Measurements from ENCODE around the gene RBFOX2.
"Not testable (repeated sequence)": the region's sequence is repeated elsewhere in the genome, so short reads cannot be mapped to it uniquely, and the experiment has no call there.

The RBFOX2 gene

DNA sequence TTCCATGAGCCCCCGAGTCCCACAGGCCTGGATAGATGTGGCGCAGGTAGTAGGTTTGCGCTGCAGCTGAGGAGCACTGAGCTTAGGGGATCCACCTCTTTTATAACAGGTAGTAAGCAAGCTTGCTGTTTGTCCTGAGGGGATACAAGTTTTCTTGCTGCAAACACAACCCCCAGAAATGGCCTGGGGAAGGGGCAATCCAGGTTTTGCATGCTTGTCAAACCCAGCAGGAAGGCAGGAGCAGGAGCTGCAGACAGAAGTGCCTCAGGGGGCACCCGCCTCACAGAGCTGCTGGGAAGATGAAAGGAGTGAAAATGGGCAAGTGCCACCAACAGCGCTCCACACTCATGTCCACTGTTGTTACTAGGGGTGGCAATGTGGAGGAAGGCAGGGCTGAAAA, 292.5 kb downstream of the RBFOX2 start:
- no peak for DNase-seq (ENCODE audit: low read depth)

DNA sequence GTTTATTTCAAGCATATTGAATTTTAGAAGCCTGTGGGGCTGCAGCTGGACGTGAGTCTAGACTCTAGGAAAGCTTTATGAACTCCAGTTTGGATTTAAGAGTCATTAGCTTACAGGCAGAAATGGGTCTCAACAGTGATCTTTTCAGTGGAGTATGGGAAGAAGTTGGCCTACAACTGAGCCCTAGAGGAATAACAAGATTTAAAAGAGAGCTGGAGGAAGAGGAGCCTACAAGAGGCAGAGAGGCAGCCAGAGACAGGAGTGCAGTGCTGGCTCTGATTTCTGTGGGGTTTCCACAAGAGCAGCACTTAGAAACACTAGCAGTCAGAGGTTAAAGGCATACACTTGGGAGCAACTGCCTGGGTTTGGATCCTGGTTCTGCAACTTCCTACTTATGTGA, 293.1 kb downstream of the RBFOX2 start:
- no peak for DNase-seq (ENCODE audit: low read depth)

DNA sequence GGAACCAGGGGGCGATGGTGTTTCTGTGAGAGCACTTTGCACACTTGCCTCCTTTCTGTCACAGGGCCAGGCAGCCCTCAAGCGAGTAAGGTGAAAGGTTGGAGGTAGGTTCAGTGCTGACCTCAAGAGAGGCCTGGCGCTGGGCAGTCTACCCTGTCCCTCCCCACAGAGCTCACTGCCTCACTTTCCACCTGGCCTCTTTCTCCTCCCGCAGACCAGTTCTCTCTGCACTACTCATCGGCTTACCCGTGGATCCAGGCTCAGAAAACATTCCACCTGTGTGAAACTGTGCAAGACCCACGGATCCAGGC, 294.2 kb downstream of the RBFOX2 start:
- DNase-seq (ENCODE audit: low read depth), result no peak

DNA sequence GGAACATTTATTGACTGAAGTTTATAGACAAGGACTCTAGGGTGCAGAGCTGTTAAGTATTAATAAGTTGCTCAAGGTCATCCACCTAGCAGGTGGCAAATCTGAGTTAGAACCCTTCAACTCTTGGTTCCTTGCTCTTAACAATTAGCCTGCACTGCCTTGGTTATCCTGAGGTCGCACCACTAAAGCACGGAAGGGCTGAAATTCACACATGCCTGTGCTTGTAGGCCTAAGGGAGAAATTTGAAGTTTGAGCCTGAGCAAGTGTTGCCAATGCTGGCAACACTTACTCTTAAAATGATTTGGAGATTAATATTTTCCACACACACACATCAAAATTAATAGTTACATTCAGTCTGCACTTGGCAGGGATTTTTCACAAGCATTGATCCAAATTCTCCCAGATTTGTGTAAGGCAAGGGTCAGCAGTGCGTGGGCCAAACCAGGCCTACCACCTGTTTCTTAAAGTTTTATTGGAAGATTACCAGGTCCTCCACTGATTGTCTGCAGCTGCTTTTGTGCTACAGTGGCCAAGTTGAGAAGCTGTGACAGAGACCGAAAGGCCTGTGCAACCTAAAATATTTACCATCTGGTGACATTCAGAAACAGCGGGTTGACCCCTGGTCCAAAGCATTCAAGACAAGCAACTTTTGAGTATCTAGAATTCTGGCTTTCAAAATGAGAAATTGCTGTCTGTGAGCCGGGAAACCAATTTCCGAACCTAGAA, 294.7 kb downstream of the RBFOX2 start:
- DNase-seq (ENCODE audit: low read depth), result no peak

DNA sequence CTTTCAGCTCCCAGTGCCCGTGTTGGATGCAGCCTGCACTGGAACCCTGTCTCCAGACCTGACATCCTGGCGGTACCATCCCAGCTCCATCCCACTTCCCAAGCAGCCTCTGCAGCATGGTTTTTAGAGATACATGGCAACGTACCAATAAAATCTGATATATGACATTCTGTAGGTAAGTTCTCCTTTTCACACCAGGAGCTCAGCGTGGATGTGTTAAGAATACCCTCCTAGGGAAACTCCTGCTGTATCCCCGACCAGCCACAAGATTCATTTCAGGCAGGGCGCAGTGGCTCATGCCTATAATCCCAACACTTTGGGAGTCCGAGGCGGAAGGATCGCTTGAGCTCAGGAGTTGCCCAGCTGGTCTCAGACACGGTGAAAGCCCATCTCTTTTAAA, 295.6 kb downstream of the RBFOX2 start:
- DNase-seq (ENCODE audit: low read depth), result no peak

DNA sequence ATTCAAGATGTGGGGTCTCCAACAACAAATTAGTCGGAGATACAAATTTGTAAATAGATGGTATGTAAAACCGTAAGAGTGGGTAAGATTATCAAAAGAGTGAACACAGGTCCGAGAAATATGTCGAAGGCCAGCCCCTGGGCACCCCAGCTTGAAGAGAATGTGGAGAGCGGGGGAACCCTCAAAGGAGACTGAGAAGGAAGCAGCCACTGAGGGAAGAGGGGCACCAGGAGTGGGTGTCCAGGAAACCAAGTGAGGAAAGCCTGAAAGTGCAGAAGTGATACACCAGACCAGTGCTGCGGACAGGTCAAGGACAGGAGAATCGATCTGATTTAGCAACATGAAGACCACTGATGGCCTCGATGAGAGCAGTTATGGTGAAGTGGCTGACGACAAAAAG, 296.5 kb downstream of the RBFOX2 start:
- no peak for DNase-seq (ENCODE audit: low read depth)

DNA sequence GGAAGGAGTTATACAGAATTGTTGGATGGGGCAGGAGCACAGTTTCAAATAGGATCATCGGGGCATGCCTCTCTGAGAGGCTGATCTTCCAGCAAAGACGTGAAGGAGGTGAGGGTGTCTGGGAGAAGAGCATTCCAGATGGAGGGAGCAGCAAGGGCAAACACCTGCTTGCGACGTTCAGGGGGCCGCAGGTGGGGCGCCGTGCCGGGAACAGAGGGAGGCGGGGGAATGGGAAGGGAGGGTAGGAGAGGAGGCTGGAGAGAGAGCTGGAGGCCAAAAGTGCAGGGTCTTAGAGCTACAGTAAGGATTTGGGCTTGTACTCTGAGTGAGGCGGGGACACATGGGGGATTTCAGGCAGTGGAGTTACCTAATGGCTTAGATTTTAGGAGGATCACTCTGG, 297.3 kb downstream of the RBFOX2 start:
- DNase-seq (ENCODE audit: low read depth), result no peak

DNA sequence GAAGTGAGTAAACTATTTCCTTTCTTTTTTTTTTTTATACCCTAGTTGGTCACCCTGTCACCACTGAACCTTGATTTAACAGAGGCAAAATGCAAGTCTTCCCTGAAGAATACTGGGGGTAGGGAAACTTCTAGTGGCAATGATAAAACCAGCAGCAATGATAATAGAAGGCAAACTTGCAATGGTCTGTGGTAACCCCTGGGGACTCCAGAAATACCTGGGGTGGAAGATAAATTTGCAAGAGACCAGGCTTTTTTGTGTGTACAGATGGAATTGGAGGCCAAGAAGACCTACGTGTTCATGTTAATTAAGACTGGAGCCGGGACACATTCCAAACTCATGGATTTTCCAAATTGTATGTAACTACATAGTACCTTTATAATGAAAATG, 299.3 kb downstream of the RBFOX2 start:
- no peak for DNase-seq (ENCODE audit: low read depth)

DNA sequence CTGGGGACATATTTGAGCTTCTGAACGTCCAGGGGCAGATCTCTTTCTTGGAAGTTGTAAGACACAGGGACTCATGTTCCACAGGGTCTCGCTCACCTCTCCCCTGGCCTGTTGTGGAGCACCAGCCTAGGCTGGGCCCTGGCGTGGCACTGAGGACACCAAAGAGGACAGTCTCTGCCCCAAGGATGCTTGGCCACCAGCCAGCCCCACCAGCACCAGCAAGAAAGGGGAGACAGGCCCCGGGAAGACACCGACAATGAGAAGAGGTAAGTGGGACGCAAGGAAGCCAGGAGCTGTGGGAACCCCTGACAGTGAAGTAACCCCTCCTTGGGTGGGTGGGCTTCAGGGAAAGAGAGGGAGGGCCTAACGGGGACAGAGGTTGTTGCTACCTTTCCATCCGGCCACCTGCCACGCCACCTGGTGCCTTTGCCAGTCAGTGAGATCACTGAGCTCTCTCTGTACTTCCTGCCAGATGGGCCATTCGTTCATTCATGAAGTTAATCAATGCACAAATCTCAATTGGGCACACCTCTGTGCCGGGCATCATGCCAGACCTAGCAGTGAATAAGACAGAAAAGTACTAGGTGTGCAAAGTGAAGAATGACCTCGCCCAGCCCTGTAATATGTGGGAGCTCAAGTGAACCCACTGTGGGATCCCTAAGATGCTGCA, 299.9 kb downstream of the RBFOX2 start:
- no peak for DNase-seq (ENCODE audit: low read depth)

DNA sequence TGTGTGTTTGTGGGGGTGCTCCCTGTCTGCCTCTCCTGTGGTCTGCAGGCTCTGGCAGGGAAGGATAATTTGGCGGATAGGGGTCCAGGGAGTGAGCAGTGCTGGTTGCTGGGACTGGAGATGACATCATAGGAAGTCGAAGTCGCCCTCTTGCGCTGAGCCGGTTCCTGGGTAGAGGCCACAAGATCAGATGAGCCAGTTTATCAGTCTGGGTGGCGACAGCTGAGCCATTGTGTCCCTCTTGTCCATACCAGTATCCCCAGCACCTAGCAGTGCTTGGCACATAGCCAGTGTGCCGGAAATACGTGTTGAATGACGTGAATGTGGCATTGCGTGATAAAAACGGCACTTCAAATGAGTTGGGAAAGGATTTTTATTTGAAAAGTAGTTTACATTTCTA, 301.2 kb downstream of the RBFOX2 start:
- no peak for DNase-seq (ENCODE audit: low read depth)

DNA sequence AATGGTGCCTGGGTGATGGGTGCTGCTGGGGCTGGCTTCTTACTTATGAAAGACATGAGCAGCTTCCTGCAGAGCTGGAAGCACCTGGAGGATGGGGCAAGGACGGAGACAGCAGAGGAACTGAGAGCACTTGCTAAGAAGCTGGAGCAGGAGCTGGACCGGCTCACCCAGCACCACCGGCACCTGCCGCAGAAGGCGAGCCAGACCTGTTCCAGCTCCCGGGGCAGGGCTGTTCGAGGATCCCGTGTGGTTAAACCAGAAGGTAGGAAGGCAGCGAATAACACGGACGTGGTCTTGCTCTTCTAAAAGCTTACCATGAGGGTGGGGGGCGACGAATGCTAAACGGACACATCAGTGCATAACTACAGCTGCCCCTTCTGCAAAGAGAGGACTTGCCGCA, 301.7 kb downstream of the RBFOX2 start:
- DNase-seq (ENCODE audit: low read depth), result no peak

DNA sequence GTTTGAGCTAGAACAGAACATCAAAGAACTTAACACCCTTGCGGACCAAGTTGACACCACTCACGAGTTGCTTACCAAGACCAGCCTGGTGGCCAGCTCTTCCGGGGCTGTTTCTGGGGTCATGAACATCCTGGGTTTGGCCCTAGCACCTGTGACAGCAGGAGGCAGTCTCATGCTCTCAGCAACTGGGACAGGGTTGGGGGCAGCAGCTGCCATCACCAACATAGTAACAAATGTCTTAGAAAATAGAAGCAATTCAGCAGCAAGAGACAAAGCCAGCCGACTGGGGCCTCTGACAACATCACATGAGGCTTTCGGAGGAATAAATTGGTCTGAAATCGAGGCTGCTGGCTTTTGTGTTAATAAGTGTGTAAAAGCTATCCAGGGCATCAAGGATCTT, 302.2 kb downstream of the RBFOX2 start:
- no peak for DNase-seq (ENCODE audit: low read depth)

DNA sequence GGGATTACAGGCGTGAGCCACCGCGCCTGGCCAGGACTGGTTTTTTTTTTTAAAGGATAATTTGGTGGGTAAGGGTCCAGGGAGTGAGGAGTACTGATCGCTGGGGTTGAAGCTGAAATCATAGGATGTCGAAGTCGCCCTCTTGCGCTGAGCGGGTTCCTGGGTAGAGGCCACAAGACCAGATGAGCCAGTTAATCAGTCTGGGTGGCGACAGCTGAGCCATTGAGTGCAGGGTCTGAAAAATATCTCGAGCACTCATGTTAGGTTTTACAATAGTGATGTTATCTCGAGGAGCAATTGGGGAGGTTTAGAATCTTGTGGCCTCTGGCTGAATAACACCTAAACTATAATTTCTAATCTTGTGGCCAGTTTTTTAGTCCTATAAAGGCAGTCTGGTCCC, 303.1 kb downstream of the RBFOX2 start:
- DNase-seq (ENCODE audit: low read depth), result no peak

DNA sequence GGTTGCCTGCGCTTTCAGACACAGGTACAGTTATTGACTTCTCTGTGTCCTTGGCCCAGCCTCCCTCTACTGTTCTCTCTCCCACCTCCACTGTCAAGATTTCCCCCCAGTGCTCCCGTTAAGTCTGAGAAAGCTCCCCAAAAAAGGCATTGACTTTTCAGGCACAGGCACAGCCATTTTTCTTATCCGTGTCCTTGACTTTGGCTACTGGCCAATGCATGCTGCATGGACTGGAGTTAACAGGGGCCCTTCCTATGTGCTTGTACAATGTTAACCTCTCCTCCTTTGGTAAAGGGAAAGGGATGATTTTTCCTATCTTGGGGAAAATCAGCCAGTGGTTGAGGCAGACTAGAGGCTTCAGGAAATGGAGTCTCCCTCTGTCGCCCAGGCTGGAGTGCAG, 306.7 kb downstream of the RBFOX2 start:
- no peak for DNase-seq (ENCODE audit: low read depth)

DNA sequence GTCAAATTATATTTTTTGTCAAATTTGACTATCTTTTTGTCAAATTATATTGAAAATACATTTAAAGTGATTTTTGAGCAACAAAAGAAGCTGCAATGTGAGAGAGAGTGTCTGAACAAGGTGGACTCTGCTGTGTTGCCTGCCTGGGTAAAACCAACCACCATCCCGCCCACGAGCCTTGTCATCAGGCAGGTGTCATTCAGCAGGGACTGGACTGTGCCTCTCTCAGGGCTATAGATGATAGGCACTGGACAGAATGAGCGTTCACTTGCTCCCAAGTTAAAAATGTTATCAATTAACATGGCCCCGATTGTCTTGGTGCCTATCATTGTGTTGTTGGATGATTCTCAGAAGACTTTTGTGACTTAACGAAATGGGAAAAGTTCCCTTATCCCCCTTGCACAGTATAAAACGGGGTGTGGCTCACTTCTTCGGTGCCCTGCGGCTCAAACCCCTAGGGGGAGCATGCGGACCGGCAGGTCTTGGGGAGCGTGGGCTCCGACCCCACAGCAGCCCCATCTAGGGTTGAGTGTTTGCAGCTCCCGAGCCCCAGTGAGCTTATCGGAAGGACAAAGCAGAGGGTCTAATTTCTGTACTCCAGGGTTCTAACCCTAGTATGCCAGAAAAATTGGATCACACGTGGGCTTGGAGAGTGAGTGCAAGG, 309.3 kb downstream of the RBFOX2 start:
- DNase-seq (ENCODE audit: low read depth), result no peak

DNA sequence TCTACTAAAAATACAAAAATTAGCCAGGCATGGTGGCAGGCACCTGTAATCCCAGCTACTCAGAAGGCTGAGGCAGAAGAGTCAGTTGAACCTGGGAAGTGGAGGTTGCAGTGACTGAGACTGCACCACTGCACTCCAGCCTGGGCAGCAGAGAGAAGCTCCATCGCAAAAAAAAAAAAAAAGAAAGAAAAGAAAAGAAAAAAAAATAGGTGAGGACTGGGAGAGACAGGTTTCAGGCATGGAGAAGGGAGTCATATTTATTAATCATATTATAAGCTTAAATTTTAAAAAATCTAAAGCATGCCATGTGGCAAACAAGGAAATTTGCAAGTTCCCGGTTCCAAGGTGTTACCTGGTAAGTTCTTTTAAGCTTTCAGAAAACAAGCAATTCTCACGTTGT, 311.1 kb downstream of the RBFOX2 start, which contains the start of gene APOL5:
TSS of gene APOL5 (plus strand) at position 301 of the 400 bp plus-strand sequence. CDS start at position 301, 0 bp downstream.
- DNase-seq (ENCODE audit: low read depth), result no peak

DNA sequence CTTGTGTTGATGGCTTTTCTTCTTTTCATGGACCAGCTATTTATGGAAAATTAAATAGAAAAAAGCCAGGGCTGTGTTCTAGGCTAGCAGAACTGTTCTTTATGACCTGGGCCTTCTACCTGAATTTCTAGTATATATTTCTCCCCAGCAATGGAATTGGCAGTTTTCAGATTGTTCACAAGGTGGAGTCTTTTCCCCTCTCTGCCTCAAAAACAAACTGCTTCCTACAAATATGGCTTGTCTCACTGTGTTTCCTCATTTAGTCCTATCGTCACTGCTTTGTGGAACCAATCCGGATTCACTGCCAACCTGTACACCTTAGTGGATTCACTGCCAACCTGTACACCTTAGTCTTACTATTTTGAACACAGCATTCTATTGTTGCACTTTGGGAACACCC, 316.0 kb downstream of the RBFOX2 start:
- no peak for DNase-seq (ENCODE audit: low read depth)

DNA sequence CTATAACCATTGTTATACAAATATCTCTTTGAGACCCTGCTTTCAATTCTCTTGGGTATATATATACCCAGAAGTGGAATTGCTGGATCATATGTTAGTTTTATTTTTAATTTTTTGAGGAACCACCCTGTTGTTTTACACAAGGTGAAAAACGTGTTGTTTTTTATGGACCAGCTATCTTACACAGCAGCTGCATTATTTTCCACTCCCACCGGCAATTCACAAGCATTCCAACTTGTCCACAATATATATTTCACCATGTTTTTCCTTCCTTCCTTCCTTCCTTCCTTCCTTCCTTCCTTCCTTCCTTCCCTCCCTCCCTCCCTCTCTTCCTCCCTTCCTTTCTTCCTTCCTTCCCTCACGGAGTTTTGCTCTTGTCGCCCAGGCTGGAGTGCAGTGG, 317.3 kb downstream of the RBFOX2 start:
- no peak for DNase-seq (ENCODE audit: low read depth)

DNA sequence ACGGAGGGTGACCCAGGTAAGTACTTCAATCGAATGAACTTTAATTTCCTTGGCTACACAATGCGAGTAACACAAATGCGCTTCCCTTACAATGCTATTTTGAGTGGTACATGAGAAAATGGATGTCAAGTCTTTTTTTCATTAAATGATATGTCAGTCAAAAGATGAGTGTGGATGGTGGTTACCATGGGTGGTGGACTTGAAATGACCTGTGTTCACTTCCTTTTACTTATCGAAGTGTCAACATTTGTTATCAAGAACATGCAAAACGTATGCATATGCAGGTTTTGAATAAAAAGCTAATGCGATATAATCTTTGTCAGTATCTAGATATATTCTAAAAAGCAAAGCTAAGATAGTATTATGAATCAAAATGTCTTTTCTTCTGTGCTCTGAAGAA, 319.7 kb downstream of the RBFOX2 start:
- DNase-seq (ENCODE audit: low read depth), result no peak

DNA sequence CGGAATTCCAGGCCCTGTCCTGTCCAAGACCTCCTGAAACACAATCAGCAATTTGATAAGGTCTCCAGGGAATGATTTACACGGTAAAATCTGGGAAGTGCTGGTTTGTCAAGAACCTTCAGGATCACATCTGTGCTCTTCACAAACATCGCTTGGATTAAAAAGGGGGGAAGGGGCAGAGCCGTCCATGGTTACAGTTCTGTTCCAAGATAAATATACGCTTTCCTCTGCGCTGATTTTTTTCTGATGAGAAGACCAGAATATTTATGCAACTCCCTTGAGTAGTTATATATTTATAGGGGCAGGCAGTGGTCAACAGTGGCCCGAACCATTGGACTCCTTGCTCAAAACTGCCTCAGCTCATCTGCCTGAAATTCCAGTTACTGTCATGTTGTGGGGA, 320.2 kb downstream of the RBFOX2 start:
- DNase-seq (ENCODE audit: low read depth), result no peak

DNA sequence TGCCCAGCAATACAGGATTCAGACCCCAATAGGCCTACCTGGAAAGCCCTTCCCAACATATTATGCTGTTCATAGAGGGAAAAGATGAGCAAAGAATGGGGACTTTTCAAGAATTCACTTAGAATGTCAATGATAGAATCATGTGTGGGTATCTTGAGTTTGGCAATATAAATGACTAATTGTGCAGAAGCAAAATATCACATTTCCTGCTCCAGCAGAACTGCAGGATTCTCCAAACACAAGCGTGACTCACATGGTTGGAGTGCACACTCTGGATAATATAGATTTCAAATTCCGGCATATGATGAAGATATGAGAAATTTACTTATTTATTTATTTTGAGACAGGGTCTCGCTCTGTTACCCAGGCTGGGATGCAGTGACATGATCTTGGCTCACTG, 323.5 kb downstream of the RBFOX2 start:
- DNase-seq (ENCODE audit: low read depth), result no peak

DNA sequence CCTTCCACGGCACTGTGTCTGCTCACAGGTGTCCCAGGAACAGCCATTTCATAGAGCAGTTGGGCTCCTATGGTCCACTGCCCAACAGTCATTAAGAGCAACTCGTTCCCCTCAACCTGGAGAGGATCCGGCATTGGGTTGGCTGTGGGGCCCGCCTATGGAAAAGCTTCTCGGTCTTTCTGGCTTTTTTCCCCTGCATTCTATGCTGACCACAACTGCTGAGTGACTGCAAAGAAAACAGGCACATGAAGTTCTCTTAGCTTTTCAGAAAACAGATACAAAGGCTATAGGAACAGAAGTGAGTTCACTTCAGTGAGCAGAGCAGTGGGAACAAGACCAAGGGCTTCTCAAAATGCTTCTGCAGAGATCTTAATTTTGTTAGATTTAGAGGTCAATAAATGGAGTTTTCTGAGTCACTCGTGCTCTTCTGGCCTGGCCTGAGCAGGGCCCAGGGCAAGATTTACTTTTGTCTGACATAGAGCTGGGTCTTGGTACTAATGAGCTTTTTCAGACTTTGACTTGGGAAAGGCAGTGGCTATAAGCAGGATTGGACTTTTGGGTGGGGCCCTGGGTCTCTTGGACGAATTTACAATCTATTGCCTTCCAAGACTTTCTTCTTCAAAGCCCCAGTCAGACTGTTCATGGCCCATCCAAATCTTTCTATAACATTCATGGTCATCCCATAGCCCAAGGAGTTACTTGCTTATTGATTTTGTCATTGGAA, 324.6 kb downstream of the RBFOX2 start:
- DNase-seq (ENCODE audit: low read depth), result no peak

DNA sequence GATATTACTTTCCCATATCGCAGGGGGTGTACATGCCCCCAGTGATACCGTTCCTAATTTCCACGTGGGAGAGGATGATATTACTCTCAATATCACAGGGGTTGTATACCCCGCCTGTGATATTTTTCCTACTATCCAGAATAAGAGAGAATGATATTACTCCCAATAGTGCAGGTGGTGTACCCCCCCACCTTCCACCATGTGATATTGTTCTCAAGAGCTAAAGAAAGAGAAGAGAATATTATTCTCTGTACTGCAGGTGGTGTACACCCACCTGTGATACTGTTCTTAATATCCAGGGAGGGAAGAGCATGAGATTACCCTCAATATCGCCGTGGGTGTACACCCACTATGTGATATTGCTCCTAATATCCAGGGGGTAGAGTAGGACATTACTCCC, 328.8 kb downstream of the RBFOX2 start:
- not testable (repeated sequence) for DNase-seq (ENCODE audit: low read depth)
